NOMO-1 treated with DMSO at 0.1 percent for 48 hours (cell line): ENCODE results near the gene RPL12.

ENCODE experiments used
- DNase-seq: peaks from one replicate; lab custom pipeline; 2025; ENCODE audit not compliant: unreplicated experiment; lab: John Stamatoyannopoulos, UW

RPL12 gene

GRCh38 chr9:127444283-127444920 lies 6.8 kb downstream of the RPL12 start:
- no peak for DNase-seq

- DNase-seq = no peak
These were observed 12.8 kb downstream of the RPL12 start for GRCh38 chr9:127438394-127438793.

GRCh38 chr9:127437497-127438264 lies 13.5 kb downstream of the RPL12 start:
- DNase-seq = no peak

GRCh38 chr9:127430415-127430814 lies 20.8 kb downstream of the RPL12 start:
- DNase-seq = no peak

GRCh38 chr9:127428348-127428747 lies 22.9 kb downstream of the RPL12 start:
- DNase-seq = no peak

DNA sequence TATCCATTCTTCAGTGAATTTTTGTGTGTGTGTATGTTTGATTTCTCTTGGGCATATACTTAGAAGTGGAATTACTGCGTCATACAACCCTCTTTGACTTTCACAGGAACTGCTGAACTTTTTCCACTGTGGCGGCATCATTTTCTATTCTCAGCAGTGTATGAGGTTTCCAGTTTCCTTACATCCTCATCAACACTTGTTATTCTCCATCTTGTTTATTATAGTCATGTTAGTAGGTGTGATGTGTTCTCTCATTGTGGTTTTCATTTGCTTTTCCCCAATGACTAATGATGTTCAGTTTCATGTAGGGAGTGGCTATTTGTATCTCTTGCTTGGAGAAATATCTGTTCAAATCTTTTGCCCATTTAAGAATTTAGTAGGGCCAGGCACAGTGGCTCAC lies 24.4 kb downstream of the RPL12 start:
- DNase-seq = no peak

DNA sequence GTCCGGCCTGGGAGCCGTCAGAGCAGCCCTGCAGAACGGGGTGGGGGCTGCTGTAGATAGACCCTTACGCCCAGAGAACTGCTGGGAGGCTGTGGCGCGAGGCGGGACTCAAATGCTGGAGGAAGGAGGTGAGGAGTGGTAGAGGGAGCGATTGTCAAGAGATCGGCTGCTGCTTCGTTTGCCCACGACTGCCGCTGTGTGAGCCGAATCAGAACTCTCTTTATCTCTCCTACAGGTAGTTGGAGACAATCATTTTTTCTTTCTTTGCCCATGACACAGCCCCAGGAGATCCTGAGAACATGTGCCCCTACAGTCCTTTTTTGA lies 26.6 kb downstream of the RPL12 start:
- peak; percentile 34 for DNase-seq

- peak; percentile 89 for DNase-seq
These were observed 27.1 kb downstream of the RPL12 start, which contains the start of gene ZNF79 for GRCh38 chr9:127423934-127424675. Gene ZNF79, plus strand, starts transcription at chr9:127424382. Its CDS starts 406 bp downstream, at chr9:127424788.

GRCh38 chr9:127423476-127423933 lies 27.7 kb downstream of the RPL12 start:
- DNase-seq = no peak

GRCh38 chr9:127422787-127423186 lies 28.4 kb downstream of the RPL12 start:
- no peak for DNase-seq

DNA sequence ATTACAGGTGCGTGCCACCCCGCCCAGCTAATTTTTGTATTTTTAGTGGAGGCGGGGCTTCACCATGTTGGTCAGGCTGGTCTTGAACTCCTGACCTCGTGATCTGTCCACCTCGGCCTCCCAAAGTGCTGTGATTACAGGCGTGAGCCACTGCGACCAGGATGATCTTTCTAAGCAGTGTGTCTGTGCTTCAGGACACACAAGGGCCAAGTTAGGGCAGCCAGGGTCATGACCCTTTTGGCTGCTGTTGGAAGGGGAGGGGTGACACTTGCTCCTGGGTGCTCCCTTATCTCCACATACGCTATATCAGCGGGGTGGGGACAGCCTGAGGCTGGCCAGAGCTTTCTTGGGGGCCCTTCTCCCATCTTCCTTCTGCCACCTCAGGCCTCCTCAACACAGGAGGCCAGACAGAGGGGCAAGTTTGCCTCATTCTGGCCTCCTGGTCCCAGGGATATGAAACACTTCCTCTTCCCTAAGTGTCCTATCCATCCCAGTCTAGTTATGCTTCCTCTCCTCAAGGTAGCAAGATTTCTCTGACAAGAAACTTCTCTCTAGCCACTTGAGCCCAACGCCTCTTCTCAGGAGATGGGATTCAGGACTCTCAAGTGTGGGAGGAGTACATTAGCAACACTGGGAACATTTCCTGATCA lies 28.9 kb downstream of the RPL12 start:
- no peak for DNase-seq

DNA sequence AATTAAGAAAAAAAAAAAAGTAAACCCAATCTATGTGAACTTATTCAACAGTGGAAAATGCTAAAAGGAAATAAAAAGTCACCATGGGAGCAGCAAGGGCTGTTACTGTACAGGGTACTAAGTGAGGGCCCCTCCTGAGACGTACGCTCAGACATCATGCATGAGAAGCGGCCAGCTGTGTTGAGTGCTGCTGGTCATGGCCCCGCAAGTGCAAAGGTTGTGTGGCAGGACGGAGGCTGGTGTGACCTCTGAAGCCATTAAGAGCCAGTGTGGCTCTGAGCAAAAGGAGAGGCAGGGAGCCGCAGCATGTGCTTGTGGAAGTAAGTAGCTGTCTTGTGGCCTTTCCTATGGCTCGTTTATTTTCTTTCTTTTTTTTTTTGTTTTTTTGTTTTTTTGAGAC lies 30.1 kb downstream of the RPL12 start:
- no peak for DNase-seq

DNA sequence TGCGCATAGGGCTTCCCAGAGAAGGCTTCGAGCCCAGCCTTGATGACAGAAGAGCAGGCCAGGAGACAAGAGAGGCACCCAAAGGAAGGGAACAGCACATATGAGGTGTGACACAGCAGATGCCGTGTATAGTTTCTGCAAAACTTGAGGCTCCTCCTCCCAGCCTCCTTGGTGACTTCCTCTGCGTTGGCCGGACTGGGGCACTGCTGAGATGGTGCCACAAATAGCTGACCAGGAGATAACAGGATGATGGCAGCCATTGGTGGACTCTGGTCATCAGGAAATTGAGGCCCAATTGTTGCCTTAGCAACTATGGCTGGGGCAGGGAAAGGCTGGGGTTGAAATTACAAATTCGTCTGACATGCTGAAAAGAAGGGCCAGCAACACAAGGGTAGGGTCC lies 31.9 kb downstream of the RPL12 start:
- DNase-seq = no peak

- DNase-seq = no peak
These were observed 33.2 kb downstream of the RPL12 start for GRCh38 chr9:127418037-127418471.

DNA sequence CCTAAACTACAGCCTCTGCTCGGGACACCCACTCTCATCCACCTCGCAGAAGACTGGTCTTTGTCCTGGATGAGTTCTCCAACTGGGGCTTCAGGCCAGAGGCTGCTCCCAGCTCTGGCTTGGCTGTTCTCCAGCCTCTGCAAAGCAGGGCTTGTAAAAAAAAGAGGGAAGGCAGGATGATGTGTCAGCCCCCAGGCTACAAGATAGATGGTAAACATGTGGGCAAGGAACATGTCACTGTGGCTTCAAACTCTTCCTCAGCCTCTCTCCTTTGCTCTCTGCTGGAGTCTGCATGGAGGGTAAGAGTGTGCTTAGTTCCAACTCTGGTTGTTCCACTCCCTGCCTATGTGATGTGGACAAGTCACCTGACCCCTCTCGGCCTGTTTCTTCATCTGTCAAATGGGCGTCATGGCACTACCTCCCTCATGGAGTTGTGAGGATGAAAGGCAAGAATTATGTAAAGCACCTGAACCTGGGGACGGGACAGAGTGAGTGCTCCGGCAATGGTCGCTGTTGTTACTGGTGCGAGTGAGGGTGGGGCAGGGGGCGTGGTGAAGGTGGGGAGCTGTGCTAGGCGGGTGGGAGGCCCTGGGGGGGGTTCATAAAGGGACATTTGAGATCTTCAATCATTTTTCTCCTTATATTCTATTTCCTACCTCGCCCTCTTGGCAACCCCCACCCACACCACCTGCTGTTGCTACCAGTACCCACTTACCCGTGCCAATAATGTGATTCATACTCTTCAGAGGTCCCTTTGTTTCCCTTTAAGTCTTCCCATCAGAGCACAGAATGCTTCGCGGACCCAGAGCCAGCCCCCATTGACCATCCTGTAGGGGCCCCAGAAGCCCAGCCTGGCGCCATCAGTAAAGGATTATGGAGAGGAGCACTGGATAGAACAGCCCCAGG lies 33.8 kb downstream of the RPL12 start:
- no peak for DNase-seq

- no peak for DNase-seq
These were observed 35.5 kb downstream of the RPL12 start for GRCh38 chr9:127415657-127416056.

DNA sequence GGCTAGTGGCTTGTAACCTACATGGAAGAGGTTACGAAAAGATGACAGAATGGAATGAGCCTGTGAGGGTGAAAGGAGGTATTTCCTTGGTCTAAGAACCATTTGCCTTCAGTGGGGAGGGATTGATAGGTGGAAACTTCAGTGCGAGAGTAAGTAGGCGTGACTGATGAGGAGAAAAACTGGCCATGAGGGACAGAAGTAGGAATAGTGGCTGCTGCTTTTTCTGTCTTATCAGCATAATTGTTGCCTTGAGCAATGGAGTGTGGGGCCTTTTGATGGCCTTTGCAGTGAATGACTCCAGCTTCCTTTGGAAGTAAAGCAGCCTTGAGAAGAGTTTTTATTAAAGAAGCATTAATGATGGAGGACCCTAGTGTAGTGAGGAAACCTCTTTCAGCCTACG lies 36.1 kb downstream of the RPL12 start:
- DNase-seq = no peak

- peak; percentile 68 for DNase-seq
These were observed 40.1 kb downstream of the RPL12 start for GRCh38 chr9:127411122-127411521.

DNA sequence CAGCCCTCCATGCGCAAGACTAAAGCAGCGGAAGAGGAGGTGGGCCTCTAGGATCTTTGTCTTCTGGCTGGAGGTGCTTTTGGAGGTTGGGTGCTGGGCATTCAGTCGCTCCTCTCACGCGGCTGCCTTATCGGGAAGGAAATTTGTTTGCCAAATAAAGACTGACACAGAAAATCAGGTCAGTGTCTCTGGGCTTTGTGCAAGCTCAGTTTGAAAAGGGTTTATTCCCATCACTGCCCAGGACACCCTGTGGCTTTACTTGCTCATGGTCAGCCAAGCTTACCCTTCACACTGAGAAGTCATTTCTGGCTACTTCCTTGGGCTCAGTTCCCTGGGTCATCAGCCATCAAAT lies 43.7 kb downstream of the RPL12 start:
- DNase-seq = no peak

GRCh38 chr9:127406799-127407491 lies 44.3 kb downstream of the RPL12 start:
- DNase-seq = no peak
